ENCODE results near the gene ASH1L.
"Not testable (repeated sequence)": the region's sequence is repeated elsewhere in the genome, so short reads cannot be mapped to it uniquely, and the experiment has no call there.

ASH1L gene

GRCh38 chr1:155561779-155562580 lies 623 bp downstream of the ASH1L start:
- DNase-seq = not testable (repeated sequence)

- DNase-seq = no peak
Observed at GRCh38 chr1:155555915-155556314, 6.7 kb downstream of the ASH1L start.

- DNase-seq = no peak
Observed at GRCh38 chr1:155553349-155553748, 9.3 kb downstream of the ASH1L start.

- no peak for DNase-seq
Observed at GRCh38 chr1:155548706-155549105, 13.9 kb downstream of the ASH1L start.

- no peak for DNase-seq
Observed at GRCh38 chr1:155540000-155540874, 22.4 kb downstream of the ASH1L start.

- DNase-seq = no peak
Observed at GRCh38 chr1:155537193-155537592, 25.4 kb downstream of the ASH1L start.

- no peak for DNase-seq
Observed at GRCh38 chr1:155531624-155532023, 31.0 kb downstream of the ASH1L start.

GRCh38 chr1:155529929-155530328 lies 32.7 kb downstream of the ASH1L start:
- no peak for DNase-seq

GRCh38 chr1:155529109-155529508 lies 33.5 kb downstream of the ASH1L start:
- no peak for DNase-seq

GRCh38 chr1:155527677-155528076 lies 34.9 kb downstream of the ASH1L start:
- no peak for DNase-seq

GRCh38 chr1:155526356-155526755 lies 36.2 kb downstream of the ASH1L start:
- no peak for DNase-seq

GRCh38 chr1:155522069-155522468 lies 40.5 kb downstream of the ASH1L start:
- DNase-seq = no peak

GRCh38 chr1:155518484-155518883 lies 44.1 kb downstream of the ASH1L start:
- DNase-seq = no peak

GRCh38 chr1:155514582-155515187 lies 47.9 kb downstream of the ASH1L start:
- peak; percentile 50 to 53 for DNase-seq

- DNase-seq = no peak
Observed at GRCh38 chr1:155513300-155513916, 49.2 kb downstream of the ASH1L start.

GRCh38 chr1:155511385-155511784 lies 51.2 kb downstream of the ASH1L start:
- DNase-seq = not testable (repeated sequence)

GRCh38 chr1:155509064-155509463 lies 53.5 kb downstream of the ASH1L start:
- DNase-seq = no peak

GRCh38 chr1:155507945-155508344 lies 54.7 kb downstream of the ASH1L start:
- DNase-seq = no peak

- not testable (repeated sequence) for DNase-seq
Observed at GRCh38 chr1:155505963-155506362, 56.6 kb downstream of the ASH1L start.

GRCh38 chr1:155504207-155504606 lies 58.4 kb downstream of the ASH1L start:
- peak; percentile 57 to 64 for DNase-seq

GRCh38 chr1:155499953-155500639 lies 62.5 kb downstream of the ASH1L start:
- no peak for DNase-seq

GRCh38 chr1:155499263-155499662 lies 63.3 kb downstream of the ASH1L start:
- no peak for DNase-seq

Data from Kasumi-1 (cell line).